Measurements from ENCODE around the gene TSPAN31. TPM values are rescaled to one million over a fixed set of nuclear protein-coding genes. Genes with fewer than 3 reads are reported as not detected.

TSPAN31 gene
- total RNA-seq, 3 donors from 2014 or later = 55.5 to 107 (median 73.1) TPM

DNA sequence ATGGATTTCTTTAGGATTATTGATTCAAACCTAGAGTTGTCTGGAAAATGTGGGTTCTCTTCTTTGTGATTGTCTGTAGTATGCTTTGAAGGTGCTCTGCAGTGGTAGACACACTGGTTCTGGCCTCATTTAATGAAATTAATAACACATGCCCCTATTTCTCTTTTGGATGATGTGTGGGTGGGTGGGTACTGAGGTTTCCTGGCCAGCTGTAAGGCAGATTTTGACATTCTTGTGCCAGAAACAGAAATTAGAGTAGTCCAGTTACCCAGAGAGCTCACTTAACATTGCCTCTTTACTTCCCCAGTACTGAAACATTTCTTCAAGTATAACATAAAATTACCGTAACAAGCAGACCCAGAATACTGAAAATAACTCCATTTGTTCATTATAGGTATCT, 52.2 kb downstream of the TSPAN31 start:
- intact Hi-C loops (cut with DNase I; ENCODE audit: low total_unique reads) = no loop called here
- no peak for DNase-seq (ENCODE audit: low spot score in 2 of 2)
- no peaks in the 10 kb centered on the region for H3K27me3 ChIP-seq
- H3K27ac ChIP-seq = peak overlapping the region in 1 of 2 donors; percentile 26
- H3K9me3 ChIP-seq = no peaks in the 10 kb centered on the region
- no peaks in the 10 kb centered on the region for H3K36me3 ChIP-seq
- H3K4me1 ChIP-seq = no peaks in the 10 kb centered on the region
- TF ChIP-seq, protein P1, sequence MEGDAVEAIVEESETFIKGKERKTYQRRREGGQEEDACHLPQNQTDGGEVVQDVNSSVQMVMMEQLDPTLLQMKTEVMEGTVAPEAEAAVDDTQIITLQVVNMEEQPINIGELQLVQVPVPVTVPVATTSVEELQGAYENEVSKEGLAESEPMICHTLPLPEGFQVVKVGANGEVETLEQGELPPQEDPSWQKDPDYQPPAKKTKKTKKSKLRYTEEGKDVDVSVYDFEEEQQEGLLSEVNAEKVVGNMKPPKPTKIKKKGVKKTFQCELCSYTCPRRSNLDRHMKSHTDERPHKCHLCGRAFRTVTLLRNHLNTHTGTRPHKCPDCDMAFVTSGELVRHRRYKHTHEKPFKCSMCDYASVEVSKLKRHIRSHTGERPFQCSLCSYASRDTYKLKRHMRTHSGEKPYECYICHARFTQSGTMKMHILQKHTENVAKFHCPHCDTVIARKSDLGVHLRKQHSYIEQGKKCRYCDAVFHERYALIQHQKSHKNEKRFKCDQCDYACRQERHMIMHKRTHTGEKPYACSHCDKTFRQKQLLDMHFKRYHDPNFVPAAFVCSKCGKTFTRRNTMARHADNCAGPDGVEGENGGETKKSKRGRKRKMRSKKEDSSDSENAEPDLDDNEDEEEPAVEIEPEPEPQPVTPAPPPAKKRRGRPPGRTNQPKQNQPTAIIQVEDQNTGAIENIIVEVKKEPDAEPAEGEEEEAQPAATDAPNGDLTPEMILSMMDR (IDR thresholded peaks at IDR 0.05) = no peak
- H3K4me3 ChIP-seq = no peak overlapping the region

DNA sequence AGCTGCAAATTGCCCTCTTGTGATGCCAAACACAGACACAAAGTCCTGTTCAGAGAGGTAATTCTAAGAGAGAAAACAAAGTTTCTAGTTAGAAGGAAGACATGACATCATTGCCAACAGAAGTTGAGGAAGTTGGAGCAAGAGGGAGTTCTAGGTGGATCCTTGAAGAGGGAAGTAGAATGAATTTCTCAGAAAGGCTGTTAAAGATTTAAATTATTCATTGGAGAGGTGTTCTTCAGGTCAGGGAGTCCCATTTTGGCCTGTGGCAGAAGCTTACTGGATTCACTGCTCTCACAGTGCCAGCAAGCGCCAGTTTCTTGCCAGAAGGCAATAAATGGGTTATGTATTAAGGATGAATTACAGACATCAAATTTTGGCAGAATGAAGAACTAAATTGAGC, 53.1 kb downstream of the TSPAN31 start:
- DNase-seq (ENCODE audit: low spot score in 2 of 2) = no peak
- Histone ChIP-seq H3K4me1 (no peaks in the 10 kb centered on the region), H3K4me3 (no peak overlapping the region), H3K27me3 (no peaks in the 10 kb centered on the region), H3K27ac (peak overlapping the region; percentile 22 to 59), H3K36me3 (no peaks in the 10 kb centered on the region), H3K9me3 (no peaks in the 10 kb centered on the region)
- TF ChIP-seq, protein P1 (IDR thresholded peaks at IDR 0.05) = no peak
- no peak for TF ChIP-seq POLR2A (IDR thresholded peaks at IDR 0.05)
- no peak for TF ChIP-seq POLR2AphosphoS5 (IDR thresholded peaks at IDR 0.05)
- intact Hi-C loops (cut with DNase I; ENCODE audit: low total_unique reads) = no loop called here

Other genes starting within 250 kb of the TSPAN31 start
- gene DDIT3, start 224.5 kb upstream of the TSPAN31 start, total RNA-seq = 10 to 100 TPM; 39.0 to 58.4 (median 51.2) TPM
- 10 to 100 TPM; 12.6 to 26.1 (median 19.7) TPM for gene MBD6, start 222.2 kb upstream of the TSPAN31 start, total RNA-seq
- gene DCTN2, start 197.8 kb upstream of the TSPAN31 start, total RNA-seq = 100 to 1,000 TPM; 108 to 138 (median 131) TPM
- 1 to 10 TPM in 1 of 3 donors, under 1 TPM in 1, not detected in 1; 0.98 to 1.2 TPM for gene KIF5A, start 195.0 kb upstream of the TSPAN31 start, total RNA-seq
- gene PIP4K2C, start 153.8 kb upstream of the TSPAN31 start, total RNA-seq = 10 to 100 TPM; 13.8 to 26.9 (median 24.6) TPM
- 10 to 100 TPM in 2 of 3 donors, 1 to 10 TPM in 1; 3.0 to 35.1 (median 25.9) TPM for gene DTX3, start 140.2 kb upstream of the TSPAN31 start, total RNA-seq
- 10 to 100 TPM in 2 of 3 donors, 1 to 10 TPM in 1; 8.3 to 28.2 (median 19.2) TPM for gene ARHGEF25, start 133.6 kb upstream of the TSPAN31 start, total RNA-seq
- 1 to 10 TPM; 1.1 to 2.6 (median 1.2) TPM for gene B4GALNT1, start 111.8 kb upstream of the TSPAN31 start, total RNA-seq
- gene OS9, start 50.9 kb upstream of the TSPAN31 start, total RNA-seq = 100 to 1,000 TPM; 184 to 431 (median 213) TPM
- gene AGAP2, start 6.3 kb upstream of the TSPAN31 start, total RNA-seq = 1 to 10 TPM; 1.2 to 1.8 (median 1.6) TPM
- gene CDK4, start 7.3 kb downstream of the TSPAN31 start, total RNA-seq = 100 to 1,000 TPM; 105 to 136 (median 109) TPM
- 1 to 10 TPM; 6.9 to 9.8 (median 7.5) TPM for gene MARCHF9, start 10.1 kb downstream of the TSPAN31 start, total RNA-seq
- 1 to 10 TPM in 1 of 3 donors, under 1 TPM in 2; 0.33 to 2.2 (median 0.48) TPM for gene CYP27B1, start 22.0 kb downstream of the TSPAN31 start, total RNA-seq
- gene METTL1, start 27.1 kb downstream of the TSPAN31 start, total RNA-seq = 10 to 100 TPM in 1 of 3 donors, 1 to 10 TPM in 2; 4.8 to 12.6 (median 8.2) TPM
- 10 to 100 TPM; 15.7 to 18.1 (median 16.5) TPM for gene EEF1AKMT3, start 27.6 kb downstream of the TSPAN31 start, total RNA-seq
- gene TSFM, start 37.7 kb downstream of the TSPAN31 start, total RNA-seq = 10 to 100 TPM; 17.9 to 30.8 (median 27.2) TPM
- gene AVIL, start 73.7 kb downstream of the TSPAN31 start, total RNA-seq = 10 to 100 TPM in 1 of 3 donors, 1 to 10 TPM in 2; 3.8 to 17.7 (median 8.8) TPM
- gene CTDSP2, start 101.7 kb downstream of the TSPAN31 start, total RNA-seq = 100 to 1,000 TPM; 144 to 175 (median 167) TPM
- 10 to 100 TPM in 2 of 3 donors, 1 to 10 TPM in 1; 6.4 to 33.1 (median 13.4) TPM for gene ATP23, start 196.5 kb downstream of the TSPAN31 start, total RNA-seq